ENCODE measurements around the gene ZNF646.

GRCh38 chr16:31110106-31111034, 36.1 kb downstream of the ZNF646 start:
- TF ChIP-seq POLR2A (IDR thresholded peaks at IDR 0.05), result no peak
- TF ChIP-seq CTCF (IDR thresholded peaks at IDR 0.05), result no peak

Data from vagina (tissue), 2 donors.